LHCN-M2 (cell line): Measurements from ENCODE around the gene CDCP2. TPM values are rescaled to one million over a fixed set of nuclear protein-coding genes. Genes with fewer than 3 reads are reported as not detected.
"Not testable (repeated sequence)": the region's sequence is repeated elsewhere in the genome, so short reads cannot be mapped to it uniquely, and the experiment has no call there.

ENCODE experiments used
- DNase-seq: peaks from one replicate; pipeline ENCODE4 v3.0.0-alpha.2; 2012; ENCODE audit warnings: low read depth
- total RNA-seq: library from RNA; depleted of rRNA; stranded (reverse); fragments of >200 nt; gene quantifications from 2 replicates; pipeline ENCODE4 v1.2.3, GENCODE V29; 2014

CDCP2 gene
- total RNA-seq, 1 experiment from 2014 or later = not detected

DNA sequence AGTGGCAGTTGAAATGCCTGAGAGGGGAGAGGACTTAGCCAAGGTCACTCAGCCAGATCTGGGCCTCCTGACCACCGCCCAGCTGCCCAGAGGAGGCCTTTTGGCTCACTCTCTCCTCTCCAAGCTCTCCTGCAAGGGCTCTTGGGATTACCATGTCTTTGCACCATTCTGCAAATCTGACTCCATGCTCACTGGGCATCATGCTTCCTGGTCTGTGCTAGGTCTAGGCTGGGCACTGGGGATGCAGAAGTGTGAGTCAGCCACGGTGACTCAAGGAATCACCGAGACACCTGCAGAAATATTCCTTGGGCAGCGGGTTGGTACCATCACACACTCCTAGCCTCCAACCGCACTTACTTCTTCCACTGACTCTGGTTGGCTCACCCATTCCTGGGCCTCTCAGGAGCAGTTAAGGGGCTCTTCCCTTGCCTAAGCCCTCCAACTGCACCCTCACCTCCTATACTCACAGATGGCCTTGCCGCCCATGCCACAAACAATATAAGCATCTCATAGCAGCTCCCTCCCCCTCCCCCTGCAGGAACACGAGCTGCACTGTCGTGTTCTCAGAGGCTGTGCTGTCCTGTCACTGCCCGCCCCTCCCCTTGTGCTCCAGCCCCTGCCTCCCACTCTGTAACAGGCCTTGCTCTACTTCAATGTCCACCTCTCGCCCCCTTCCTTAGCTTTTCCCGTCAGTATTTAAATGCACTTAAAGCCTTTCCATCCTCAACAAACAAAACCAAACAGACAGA, 34.8 kb downstream of the CDCP2 start:
- DNase-seq = no peak

DNA sequence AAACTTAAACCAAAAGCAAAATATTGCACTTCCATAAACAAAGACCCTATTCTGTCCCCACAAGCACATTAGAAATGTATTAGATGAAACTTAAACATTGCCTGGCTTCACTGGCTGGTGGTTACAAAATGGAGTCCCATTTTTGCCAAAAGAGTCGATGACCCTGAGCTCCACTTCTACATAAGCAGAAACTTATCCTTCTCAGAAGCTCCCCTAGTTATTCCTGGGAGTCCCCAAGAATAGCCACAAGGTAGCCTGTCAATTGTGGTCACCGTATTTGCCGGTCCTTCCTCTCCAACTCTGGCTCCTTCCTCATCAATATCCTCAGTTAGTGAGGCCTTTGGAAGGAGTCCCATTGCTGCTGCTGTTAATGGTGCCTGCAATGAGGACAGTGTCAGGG, 37.3 kb downstream of the CDCP2 start:
- DNase-seq = no peak

DNA sequence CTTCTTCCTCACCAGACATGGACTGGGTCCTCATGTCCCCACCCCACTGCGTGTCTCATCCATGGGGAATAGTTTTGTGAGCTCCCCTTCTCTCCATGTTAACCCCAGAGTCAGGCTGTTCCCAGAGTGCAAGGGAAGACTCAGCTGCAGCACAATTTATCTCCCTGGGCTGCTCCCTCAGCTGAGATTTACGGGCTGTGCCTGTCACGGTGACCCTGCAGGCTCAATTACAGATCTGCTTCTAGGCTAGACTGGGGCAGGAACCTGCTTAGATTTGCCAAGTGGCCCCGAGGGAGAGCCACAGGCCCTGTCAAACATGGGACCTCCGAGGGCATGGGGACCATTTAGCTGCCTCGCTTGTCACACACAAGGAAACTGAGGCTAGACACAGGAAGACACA, 37.8 kb downstream of the CDCP2 start:
- no peak for DNase-seq

DNA sequence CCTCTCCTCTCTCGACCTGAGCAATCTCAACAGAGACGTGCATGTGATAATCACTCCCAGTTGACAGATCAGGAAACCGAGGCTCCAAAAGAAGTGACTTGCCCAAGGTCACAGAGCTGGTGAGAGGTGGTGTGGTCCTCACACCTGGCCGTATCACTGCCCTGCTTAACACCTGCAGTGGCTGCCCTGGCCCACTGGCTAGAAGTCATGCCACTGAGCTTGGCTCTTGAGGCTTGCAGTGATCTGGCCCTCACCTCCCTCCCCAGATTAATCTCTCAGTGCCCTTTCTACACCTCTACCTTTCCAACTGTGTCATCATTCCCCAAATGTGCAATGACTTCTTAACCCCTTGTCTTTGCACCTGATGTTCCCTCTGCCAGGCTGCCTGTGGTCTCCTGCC, 38.8 kb downstream of the CDCP2 start:
- no peak for DNase-seq

DNA sequence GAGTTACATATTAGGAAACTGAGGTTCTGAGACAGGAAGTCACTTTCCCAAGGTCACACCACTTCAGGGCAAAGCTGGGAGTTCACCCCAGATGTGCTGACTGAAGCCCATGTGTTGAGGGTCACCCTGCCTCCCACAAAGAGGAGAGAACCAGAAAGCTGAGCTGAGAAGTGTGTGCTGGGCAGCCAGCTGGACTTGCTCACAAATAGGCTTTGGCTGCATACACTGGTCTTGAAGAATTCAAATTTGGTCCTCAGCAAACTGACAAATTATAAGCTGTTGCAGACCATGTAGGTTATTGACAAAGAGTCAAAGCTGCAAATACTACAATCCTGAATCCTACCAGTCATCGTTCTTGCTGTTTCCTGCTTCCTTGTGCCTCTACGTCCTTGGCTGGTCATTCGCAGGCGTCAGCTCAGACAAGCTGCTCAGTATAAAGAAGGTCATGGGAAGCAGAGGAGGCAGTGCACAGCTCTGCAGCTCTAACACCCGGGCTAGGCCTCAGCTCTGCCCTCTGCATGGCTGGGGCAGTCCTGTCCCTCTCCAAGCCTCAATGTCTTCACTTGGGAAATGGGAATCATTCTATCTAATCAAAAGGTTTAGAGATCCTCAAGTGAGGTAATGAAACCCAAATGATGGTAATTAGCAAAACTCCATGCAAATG, 40.0 kb downstream of the CDCP2 start:
- no peak for DNase-seq

DNA sequence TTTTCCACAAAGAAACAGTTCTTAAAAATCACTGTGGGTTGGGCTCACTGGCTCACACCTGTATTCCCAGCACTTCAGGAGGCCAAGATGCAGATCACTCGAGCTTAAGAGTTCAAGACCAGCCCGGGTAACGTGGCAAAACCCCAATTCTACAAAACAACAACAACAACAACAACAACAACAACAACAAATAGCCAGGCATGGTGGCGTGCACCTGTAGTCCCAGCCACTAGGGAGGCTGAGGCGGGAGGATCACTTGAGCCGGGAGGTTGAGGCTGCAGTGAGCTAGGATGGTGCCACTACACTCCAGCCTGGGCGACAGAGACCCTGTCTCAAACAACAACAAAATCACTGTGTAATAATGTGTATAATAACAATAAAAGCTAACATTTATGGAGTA, 40.8 kb downstream of the CDCP2 start:
- DNase-seq = no peak

DNA sequence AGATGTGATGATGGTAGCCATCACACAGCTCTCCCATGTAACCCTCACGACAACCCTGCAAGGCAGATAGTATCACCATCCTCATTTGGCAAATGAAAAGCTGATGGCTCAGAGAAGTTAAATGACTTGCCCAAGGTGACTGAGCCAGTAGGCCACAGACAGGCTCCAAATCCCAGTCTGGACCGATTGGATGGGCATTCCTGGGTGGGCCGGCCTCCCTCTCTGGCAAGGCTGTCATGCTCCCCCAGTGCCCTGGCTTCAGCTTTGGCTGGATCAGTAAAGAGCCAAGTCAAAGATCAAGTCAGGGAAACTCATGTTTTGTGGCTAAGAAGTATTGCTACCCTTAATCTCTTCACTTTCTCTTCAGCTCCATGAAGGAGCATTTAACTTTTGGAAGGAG, 41.2 kb downstream of the CDCP2 start:
- no peak for DNase-seq

DNA sequence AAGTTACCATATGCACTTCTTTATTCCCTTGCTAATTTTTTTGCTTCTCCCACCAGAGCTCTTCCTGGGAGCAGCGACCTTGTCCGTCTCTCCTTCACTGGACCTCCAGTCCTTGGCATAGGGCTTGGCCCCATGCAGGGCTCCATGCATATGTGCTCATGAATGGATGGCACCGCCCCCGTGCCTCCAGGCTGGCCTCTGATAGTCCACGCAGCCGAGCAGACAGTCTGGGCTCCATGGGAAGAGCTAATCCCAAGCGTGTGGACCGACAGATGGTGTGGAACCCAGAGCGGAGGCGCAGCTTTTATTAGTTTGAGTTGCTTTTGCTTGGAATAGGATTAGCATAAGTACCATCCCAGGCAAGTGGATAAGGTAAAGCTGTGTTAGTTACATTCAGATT, 41.8 kb downstream of the CDCP2 start:
- DNase-seq = no peak

DNA sequence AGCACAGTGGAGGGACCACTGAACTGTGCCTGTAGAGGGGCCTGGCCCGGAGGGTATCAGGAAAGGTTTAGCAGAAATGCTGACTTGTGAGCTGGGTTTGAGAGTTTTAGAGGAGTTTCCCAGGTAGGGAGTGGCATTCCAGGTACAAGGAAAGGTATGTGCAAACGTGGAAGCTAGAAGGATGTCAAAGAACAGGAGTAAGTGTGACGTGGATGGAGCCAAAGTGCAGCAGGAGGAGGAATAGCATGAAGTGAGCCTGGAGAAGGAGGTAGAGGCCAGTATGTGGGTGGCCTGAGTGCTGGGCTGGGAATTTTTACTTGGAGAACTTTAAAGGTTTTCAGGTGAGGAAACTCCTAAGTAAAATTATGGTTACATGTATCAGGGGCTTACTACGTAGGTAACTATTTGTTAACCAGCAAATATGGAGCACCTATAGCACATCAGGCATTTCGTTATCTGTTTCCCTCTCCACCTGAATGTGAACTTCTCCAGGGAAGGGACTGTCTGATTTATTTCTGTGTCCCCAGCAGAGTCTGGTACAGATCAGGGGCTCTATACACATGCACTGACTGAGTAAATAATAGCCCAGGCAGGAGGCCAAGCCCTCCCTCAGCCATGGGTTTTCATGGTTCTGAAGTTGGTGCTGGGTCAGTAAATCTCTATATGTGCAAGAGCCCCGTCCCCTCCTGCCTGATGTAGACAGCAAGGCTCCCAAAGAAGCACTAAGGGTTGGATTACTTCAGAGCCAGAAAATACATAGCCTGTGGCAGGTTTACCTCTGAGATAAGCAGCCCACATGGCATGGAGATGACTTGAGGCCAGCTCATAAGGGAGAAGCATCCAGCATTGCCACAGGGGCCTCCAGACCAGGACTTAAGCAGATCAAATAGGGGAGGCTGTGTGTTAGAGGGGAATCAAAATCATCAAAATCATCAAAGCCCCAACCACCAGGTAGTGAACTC, 43.4 kb downstream of the CDCP2 start:
- DNase-seq = no peak

DNA sequence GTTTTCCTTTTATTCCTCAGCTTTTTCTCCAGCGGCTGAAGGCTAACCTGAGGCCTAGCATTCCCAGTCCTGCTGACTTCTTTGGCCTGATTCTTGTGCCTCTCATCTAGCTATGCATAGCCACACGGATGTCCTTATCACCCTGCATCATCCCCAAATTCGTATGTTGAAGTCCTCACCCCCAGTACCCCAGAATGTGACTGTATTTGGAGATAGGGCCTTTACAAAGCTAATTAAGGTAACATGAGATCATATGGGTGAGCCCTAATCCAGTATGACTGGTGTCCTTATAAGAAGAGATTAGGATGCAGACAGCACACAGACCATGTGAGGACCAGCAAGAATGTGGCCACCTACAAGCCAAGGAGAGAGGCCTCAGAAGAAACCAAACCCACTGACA, 44.6 kb downstream of the CDCP2 start:
- no peak for DNase-seq

DNA sequence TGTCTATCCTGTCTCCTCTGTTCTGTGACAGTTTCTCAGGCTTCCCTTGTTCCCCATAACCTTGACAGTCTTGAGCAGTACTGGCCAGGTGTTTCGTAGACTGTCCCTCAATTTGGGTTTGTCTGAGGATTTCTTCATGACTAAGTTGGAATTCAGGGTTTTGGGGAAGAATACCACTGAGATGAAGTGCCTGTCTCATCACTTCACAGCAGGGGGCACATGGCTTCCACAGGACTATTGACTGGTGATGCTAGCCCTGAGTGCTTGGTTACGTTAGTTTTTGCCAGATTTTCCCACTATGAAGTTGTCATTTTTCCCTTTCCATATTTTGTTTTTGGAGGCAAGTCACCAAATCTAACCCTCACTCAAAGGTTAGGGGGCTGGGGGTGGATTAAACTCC, 45.7 kb downstream of the CDCP2 start:
- DNase-seq = peak; percentile 78

DNA sequence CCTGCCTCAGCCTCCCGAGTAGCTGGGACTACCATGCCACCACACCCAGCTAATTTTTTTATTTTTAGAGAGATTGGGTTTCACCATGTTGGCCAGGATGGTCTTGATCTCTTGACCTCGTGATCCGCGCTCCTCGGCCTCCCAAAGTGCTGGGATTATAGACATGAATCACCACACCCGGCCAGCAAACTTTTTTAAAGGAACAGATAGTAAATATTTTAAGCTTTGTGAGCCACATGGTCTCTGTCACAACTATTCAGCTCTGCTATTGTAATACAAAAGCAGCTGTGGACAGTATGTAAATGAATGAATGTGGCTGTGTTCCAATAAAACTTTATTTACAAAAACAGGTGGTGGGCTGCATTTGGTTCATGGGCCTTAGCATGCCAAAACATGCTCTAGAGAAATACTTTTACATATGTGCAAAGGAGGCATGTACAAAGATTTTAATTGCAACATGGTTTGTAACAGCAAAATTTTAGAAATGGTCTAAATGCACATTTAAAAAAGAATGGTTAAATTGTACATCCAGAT, 47.0 kb downstream of the CDCP2 start:
- DNase-seq = peak; percentile 82

DNA sequence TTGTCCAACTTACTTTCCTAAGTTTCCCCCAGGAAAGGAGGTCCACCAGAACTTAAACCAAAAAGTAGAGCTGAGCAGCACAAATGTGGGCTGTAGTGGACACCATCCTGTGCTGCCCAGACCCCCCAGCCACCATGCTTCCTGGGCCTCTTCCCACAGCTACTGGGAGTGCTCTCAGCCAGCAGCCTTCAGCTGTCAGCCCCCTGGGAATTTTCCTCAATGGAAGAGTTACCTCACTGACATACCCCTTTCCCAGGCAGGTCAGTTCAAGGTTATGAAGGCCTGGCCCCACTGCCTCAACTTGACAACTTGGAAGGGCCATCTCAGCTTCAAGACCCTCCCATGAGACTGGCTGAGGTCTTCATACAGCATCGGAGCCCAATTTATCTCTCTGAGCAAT, 47.7 kb downstream of the CDCP2 start:
- DNase-seq = no peak

DNA sequence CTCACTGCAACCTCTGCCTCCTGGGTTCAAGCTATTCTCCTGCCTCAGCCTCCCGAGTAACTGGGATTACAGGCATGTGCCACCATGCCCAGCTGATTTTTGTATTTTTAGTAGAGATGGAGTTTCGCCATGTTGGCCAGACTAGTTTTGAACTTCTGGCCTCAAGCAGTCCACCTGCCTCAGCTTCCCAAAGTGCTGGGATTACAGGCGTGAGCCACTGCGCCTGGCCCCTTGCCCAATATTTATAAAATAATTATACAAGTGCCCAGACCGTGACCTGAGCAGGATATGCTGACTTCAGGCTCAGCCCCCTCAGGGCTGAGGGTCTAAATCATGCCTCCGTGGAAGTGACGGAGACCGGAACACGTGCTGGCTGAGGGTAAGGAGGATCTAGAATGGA, 48.2 kb downstream of the CDCP2 start:
- DNase-seq = not testable (repeated sequence)

DNA sequence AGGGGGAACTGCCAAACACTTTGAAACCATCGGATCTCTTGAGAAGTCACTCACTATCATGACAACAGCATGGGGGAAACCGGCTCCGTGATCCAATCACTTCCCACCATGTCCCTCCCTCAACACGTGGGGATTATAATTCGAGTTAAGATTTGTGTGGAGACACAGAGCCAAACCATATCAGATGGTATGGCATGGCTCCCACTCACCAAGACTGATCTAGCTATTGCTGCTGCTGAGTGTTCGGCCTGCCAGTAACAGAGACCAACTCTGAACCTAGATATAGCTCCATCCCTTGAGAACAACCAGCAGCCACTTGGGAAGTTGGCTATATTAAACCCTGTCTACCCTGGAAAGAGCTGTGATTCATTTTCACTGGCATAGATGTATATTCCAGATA, 49.4 kb downstream of the CDCP2 start:
- no peak for DNase-seq

DNA sequence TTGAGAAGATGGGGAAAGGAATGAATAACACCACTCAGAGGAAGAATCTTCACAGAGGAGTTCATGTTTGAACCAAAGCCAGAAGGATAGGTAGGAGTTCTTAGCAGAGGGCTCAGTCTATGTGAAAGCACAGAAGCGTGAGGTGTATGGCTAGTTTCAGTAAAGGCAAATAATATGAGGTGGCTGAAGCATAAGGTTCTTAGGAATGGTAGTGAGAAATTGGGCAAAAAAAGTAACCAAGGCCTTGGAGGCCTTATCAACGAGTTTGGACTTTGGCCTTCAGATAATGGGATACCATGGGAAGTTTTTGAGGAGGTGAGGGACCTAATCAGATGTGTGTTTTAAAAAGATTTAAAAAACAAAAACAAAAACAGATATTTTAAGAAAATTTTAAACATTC, 52.3 kb downstream of the CDCP2 start:
- DNase-seq = no peak

DNA sequence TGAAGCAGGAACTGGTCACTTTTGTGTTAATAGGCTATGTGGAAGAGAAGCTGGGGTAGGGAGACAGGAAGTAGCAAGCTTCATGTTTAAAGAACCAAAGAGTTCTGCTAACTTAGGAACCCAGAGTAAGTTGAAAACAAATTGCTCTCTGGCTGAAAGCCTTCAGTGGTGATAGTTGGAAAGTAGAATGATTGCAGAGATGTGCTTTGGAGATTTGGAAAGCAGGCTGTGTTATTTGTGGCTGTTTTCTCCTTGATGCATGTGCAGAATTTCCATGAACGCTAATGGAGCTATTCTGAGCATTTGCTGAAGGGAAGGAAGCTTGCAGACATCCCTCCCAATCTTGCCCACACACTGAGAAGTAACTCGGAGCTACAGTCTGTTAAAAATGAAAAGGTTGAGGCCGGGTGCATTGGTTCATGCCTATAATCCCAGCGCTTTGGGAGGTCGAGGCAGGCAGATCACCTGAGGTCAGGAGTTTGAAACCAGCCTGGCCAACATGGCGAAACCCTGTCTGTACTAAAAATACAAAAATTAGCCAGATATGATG, 53.7 kb downstream of the CDCP2 start:
- DNase-seq = no peak

DNA sequence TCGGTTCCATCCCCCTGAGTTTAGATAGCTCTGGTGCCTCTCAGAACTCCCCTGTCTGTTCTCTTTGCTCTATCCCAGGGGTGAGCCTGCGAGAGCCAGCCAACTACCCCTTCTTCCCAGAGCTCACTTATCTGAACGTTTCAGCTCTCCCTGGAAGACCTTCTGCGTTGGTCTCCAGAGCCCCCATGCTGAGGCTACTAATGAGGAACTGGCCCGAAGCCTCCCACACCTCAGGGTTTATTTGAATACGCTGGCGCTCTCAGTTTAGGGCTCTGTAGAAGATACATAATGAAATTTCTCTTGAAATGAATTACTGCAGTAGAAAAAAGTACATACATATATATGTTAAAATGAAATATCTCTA, 55.9 kb downstream of the CDCP2 start:
- no peak for DNase-seq

DNA sequence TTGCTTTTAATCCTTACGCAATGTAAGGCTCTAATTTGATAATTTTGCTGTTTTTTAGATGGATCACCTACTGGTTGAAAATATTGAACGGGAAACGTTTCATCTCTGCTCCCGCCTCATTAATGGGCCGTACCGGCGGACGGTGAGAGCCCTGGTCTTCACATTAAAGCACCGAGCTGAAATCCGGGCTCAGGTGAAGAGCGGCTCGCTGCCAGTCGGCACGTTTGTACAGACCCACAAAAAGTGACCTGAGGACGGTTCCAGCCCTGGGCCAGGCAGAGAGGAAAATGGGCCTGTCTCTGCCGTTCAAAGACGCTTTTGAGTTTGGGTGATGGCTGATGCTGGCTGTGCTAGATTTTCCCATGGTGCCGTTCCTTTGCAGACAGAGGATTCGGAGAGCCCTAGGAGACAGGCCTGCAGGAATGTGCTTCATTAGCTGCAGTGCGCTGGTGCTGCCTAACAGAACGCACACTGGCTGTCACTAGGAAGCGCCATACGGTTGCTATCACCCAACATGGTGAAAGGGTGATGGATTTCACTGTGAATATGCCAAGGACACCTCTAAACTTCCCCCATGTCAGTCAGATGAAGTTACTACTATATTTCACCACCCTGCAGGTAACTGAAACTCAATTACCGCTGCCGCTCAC, 56.4 kb downstream of the CDCP2 start:
- no peak for DNase-seq

DNA sequence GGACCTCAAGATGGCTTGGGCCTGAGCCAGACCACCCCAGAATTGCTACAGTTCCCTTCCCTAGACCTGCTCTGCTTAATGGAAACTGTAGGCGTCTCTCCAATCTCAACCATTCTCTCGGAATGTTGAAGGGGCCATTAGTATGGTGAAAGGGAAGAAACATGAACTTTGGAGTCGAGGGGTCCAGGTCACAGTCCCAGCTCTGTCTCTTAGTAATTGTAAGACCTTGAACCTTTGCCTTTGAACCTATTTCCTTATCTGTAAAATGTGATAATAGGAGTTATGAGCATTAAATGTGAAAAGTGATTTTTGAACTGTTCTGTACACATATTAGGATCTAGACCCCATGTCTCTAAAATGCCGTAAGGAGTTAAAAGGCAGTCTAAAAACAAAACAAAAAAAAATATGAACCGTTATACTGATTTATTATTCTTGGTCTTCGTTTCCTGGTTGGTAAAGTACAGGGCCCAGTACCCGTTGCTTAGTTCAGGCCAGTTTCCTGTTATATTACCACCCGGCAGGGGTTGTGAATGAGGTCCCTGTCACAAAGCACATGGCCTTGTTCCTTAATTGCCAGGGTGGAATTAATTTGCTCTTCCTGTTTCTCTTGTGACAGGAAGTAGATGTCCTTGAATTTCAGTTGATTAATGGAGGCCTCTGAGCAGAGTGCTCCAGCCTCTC, 57.1 kb downstream of the CDCP2 start:
- DNase-seq = no peak

DNA sequence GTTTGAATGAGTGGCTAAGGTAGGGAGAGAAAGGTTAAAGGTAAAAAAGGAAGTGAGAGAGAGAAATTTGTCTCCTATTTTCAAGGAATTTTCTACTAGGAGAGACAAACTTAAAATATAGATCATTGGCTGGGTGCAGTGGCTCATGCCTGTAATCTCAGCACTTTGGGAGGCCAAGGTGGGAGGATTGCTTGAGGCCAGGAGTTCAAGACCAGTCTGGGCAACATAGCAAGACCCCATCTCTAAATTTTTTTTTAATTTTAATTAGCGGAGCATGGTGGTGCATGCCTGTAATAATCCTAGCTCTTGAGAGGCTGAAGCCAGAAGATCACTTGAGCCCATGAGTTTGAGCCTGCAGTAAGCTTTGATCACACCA, 58.1 kb downstream of the CDCP2 start:
- DNase-seq = not testable (repeated sequence)
